Skeletal muscle satellite cell (primary cell): Measurements from ENCODE around the gene GLI1.

Experiments
- H3K27me3 ChIP-seq: 2 replicates; pipeline ENCODE4 v1.7.0; 2013; ENCODE audit warnings: low read length; ENCODE audit not compliant: control insufficient read depth, insufficient read depth
- H3K36me3 ChIP-seq: 2 replicates; pipeline ENCODE4 v1.7.0; 2013; ENCODE audit warnings: mild to moderate bottlenecking, control low read depth, low read length; ENCODE audit not compliant: insufficient read depth
- H3K4me1 ChIP-seq: 2 replicates; pipeline ENCODE4 v1.7.0; 2013; ENCODE audit warnings: low read length; ENCODE audit not compliant: control insufficient read depth, insufficient read depth
- H3K4me2 ChIP-seq: 2 replicates; pipeline ENCODE4 v1.7.0; 2013; ENCODE audit warnings: mild to moderate bottlenecking, low read length
- H3K4me3 ChIP-seq: 2 replicates; pipeline ENCODE4 v1.7.0; 2013; ENCODE audit warnings: low read length
- H3K9ac ChIP-seq: 2 replicates; pipeline ENCODE4 v1.7.0; 2013; ENCODE audit warnings: mild to moderate bottlenecking, low read depth, low read length, moderate library complexity
- H3K9me3 ChIP-seq: replicated peaks from 2 replicates; pipeline ENCODE4 v1.7.0; 2013; ENCODE audit warnings: mild to moderate bottlenecking, control low read depth, low read length

GLI1 gene

GRCh38 chr12:57473392-57473791 is 13.8 kb downstream of the GLI1 start:
- peaks cover 5% of the 10 kb centered on the region for H3K4me1 ChIP-seq
- H3K9ac ChIP-seq = no peak overlapping the region
- H3K36me3 ChIP-seq = no peaks in the 10 kb centered on the region
- no peak overlapping the region for H3K4me3 ChIP-seq
- peaks cover 65% of the 10 kb centered on the region for H3K27me3 ChIP-seq
- no peaks in the 10 kb centered on the region for H3K9me3 ChIP-seq
- no peak overlapping the region for H3K4me2 ChIP-seq

GRCh38 chr12:57473886-57474285 is 14.3 kb downstream of the GLI1 start:
- peaks cover 65% of the 10 kb centered on the region for H3K27me3 ChIP-seq

GRCh38 chr12:57474430-57474829 is 14.8 kb downstream of the GLI1 start:
- H3K4me2 ChIP-seq = no peak overlapping the region
- H3K36me3 ChIP-seq = no peaks in the 10 kb centered on the region
- no peak overlapping the region for H3K9ac ChIP-seq
- H3K4me1 ChIP-seq = peaks cover 7% of the 10 kb centered on the region
- peaks cover 61% of the 10 kb centered on the region for H3K27me3 ChIP-seq
- H3K4me3 ChIP-seq = no peak overlapping the region
- no peaks in the 10 kb centered on the region for H3K9me3 ChIP-seq

More at GRCh38 chr12:57473886-57474285, 14.3 kb downstream of the GLI1 start:
- no peak overlapping the region for H3K4me3 ChIP-seq
- H3K9me3 ChIP-seq = no peaks in the 10 kb centered on the region
- no peak overlapping the region for H3K4me2 ChIP-seq
- no peak overlapping the region for H3K9ac ChIP-seq
- H3K36me3 ChIP-seq = no peaks in the 10 kb centered on the region
- H3K4me1 ChIP-seq = peaks cover 5% of the 10 kb centered on the region

GRCh38 chr12:57474862-57475261 is 15.3 kb downstream of the GLI1 start:
- Histone ChIP-seq H3K27me3 (peaks cover 62% of the 10 kb centered on the region), H3K36me3 (no peaks in the 10 kb centered on the region), H3K9ac (no peak overlapping the region), H3K4me2 (no peak overlapping the region), H3K9me3 (no peaks in the 10 kb centered on the region), H3K4me3 (no peak overlapping the region), H3K4me1 (peaks cover 10% of the 10 kb centered on the region)

GRCh38 chr12:57475271-57476161 is 15.9 kb downstream of the GLI1 start:
- Histone ChIP-seq H3K4me2 (peak overlapping the region; percentile 33), H3K9ac (no peak overlapping the region), H3K9me3 (no peaks in the 10 kb centered on the region), H3K36me3 (no peaks in the 10 kb centered on the region), H3K27me3 (peaks cover 67% of the 10 kb centered on the region), H3K4me3 (peak overlapping the region; percentile 14), H3K4me1 (peaks cover 10% of the 10 kb centered on the region)

- no peak overlapping the region for H3K9ac ChIP-seq
- peak overlapping the region; percentile 33 for H3K4me2 ChIP-seq
- peaks cover 71% of the 10 kb centered on the region for H3K27me3 ChIP-seq
- no peaks in the 10 kb centered on the region for H3K36me3 ChIP-seq
- peak overlapping the region; percentile 14 for H3K4me3 ChIP-seq
- no peaks in the 10 kb centered on the region for H3K9me3 ChIP-seq
- peaks cover 10% of the 10 kb centered on the region for H3K4me1 ChIP-seq
Observed at GRCh38 chr12:57476162-57476992, 16.8 kb downstream of the GLI1 start.

GRCh38 chr12:57476993-57477709 is 17.6 kb downstream of the GLI1 start:
- H3K4me3 ChIP-seq = no peak overlapping the region
- peaks cover 10% of the 10 kb centered on the region for H3K4me1 ChIP-seq
- peaks cover 69% of the 10 kb centered on the region for H3K27me3 ChIP-seq
- no peaks in the 10 kb centered on the region for H3K36me3 ChIP-seq
- H3K4me2 ChIP-seq = no peak overlapping the region
- H3K9me3 ChIP-seq = no peaks in the 10 kb centered on the region
- no peak overlapping the region for H3K9ac ChIP-seq

- Histone ChIP-seq H3K27me3 (peaks cover 61% of the 10 kb centered on the region), H3K4me1 (peaks cover 10% of the 10 kb centered on the region), H3K9me3 (no peaks in the 10 kb centered on the region), H3K4me2 (no peak overlapping the region), H3K4me3 (no peak overlapping the region), H3K9ac (no peak overlapping the region), H3K36me3 (no peaks in the 10 kb centered on the region)
Observed at GRCh38 chr12:57477710-57478681, 18.4 kb downstream of the GLI1 start.

GRCh38 chr12:57479043-57479375 is 19.4 kb downstream of the GLI1 start:
- no peaks in the 10 kb centered on the region for H3K9me3 ChIP-seq
- no peak overlapping the region for H3K9ac ChIP-seq
- H3K36me3 ChIP-seq = no peaks in the 10 kb centered on the region
- peaks cover 53% of the 10 kb centered on the region for H3K27me3 ChIP-seq
- no peak overlapping the region for H3K4me3 ChIP-seq
- H3K4me2 ChIP-seq = no peak overlapping the region
- H3K4me1 ChIP-seq = peaks cover 14% of the 10 kb centered on the region

- no peak within 1 kb of the TSS for H3K4me3 ChIP-seq
- peaks cover 47% of the 10 kb centered on the region for H3K27me3 ChIP-seq
- no peaks in the 10 kb centered on the region for H3K36me3 ChIP-seq
- no peak within 1 kb of the TSS for H3K9ac ChIP-seq
- no peaks in the 10 kb centered on the region for H3K9me3 ChIP-seq
- peaks cover 14% of the 10 kb centered on the region for H3K4me1 ChIP-seq
- no peak within 1 kb of the TSS for H3K4me2 ChIP-seq
Observed at GRCh38 chr12:57479376-57480115, 20.0 kb downstream of the GLI1 start, which contains the start of gene ARHGAP9. ARHGAP9 (minus strand) TSS chr12:57479866; CDS start chr12:57479406, 460 bp downstream.
